NCI-H2107 (cell line): ENCODE measurements around the gene IL1RAP.
"Not testable (repeated sequence)": the region's sequence is repeated elsewhere in the genome, so short reads cannot be mapped to it uniquely, and the experiment has no call there.

Experiments
- DNase-seq: peaks from one replicate; lab custom pipeline; 2025; lab: John Stamatoyannopoulos, UW

IL1RAP gene, protein sequence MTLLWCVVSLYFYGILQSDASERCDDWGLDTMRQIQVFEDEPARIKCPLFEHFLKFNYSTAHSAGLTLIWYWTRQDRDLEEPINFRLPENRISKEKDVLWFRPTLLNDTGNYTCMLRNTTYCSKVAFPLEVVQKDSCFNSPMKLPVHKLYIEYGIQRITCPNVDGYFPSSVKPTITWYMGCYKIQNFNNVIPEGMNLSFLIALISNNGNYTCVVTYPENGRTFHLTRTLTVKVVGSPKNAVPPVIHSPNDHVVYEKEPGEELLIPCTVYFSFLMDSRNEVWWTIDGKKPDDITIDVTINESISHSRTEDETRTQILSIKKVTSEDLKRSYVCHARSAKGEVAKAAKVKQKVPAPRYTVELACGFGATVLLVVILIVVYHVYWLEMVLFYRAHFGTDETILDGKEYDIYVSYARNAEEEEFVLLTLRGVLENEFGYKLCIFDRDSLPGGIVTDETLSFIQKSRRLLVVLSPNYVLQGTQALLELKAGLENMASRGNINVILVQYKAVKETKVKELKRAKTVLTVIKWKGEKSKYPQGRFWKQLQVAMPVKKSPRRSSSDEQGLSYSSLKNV

DNA sequence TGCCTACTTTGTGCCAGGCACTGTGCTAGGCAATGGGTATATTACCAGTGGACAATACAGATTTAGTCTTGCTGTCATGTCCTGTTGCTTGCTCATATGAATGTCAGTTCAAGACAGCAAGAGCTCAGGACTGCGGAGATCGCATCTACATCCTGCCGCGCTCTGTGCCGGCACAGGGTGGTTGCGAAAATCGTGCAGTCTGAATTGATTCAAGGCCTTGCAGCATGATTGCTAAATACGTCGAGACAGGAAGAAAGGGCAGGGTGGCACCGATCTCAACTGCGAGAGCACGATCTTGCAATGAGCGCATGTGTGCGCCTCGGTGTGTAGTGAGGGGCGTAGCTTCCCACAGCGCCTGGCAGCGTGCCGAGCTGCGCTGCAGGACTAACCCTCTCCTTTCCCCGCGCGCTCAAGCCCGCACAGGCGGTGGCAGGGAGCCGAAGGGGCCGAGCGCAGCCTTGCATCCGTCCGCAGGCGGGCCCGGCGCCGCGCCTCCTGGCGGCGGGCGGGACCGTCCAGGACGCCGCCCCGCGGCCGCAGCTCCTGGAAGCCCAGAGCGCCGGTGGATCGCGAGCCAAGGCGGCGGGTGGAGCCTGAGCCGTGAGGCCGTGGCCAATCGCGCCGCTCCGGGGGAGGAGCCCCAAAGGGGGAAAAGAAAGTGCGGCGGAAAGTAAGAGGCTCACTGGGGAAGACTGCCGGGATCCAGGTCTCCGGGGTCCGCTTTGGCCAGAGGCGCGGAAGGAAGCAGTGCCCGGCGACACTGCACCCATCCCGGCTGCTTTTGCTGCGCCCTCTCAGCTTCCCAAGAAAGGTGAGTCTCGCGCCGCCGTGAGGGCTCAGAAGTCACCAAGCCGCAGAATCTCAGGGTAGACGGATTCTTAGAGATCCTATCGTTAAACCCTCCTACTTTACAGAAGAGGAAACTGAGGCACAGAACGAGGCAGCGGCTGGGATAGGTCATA, at the start of gene IL1RAP:
TSS of gene IL1RAP (plus strand) at position 677 of the 962 bp plus-strand sequence. CDS start 50,205 bp downstream, outside the sequence.
- DNase-seq, result peak; percentile 53

DNA sequence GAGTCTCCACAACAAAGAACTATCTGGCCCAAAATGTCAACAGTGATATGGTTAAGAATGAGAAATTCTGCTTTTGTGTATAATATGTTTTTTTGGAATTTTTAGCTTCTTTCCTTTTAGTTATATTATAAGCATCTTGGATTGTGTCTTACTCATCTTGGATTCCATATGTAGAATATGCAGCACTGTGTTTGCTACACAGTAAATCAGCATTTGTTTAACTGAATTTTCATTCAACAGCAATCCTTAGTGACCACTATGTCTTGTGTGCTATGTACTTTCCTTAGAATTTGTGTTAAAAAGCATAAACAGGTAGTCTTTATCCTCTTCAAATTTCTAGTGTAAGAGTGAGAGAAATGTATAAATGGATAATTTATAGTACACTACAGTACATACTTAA, 46.0 kb upstream of the IL1RAP start:
- DNase-seq, result no peak

DNA sequence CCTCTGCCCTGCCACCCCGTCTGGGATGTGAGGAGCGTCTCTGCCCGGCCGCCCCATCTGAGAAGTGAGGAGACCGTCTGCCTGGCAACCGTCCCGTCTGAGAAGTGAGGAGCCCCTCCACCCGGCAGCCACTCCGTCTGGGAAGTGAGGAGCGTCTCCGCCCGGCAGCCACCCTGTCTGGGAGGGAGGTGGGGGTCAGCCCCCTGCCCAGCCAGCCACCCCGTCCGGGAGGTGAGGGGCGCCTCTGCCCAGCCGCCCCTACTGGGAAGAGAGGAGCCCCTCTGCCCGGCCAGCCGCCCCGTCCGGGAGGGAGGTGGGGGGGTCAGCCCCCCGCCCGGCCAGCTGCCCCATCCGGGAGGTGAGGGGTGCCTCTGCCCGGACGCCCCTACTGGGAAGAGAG, 40.6 kb upstream of the IL1RAP start:
- not testable (repeated sequence) for DNase-seq

DNA sequence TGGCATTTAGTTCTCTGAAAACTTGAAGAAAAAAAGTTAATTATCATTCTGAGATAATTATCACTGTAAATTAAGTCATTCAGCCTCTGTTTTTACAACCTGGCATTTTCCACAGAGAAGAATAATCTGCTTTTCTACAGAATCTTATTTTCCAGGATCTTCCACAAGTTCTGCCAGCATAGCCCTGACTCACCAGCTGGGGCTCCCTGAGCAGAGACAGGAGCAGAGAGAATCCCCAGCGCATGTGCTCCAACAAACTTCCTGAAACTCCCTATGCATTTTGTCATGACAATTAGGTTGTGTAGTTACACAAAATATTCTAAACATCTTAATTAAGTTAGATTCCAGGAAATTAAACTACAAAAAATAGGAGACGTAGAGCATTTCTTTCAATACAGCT, 32.1 kb upstream of the IL1RAP start:
- no peak for DNase-seq

DNA sequence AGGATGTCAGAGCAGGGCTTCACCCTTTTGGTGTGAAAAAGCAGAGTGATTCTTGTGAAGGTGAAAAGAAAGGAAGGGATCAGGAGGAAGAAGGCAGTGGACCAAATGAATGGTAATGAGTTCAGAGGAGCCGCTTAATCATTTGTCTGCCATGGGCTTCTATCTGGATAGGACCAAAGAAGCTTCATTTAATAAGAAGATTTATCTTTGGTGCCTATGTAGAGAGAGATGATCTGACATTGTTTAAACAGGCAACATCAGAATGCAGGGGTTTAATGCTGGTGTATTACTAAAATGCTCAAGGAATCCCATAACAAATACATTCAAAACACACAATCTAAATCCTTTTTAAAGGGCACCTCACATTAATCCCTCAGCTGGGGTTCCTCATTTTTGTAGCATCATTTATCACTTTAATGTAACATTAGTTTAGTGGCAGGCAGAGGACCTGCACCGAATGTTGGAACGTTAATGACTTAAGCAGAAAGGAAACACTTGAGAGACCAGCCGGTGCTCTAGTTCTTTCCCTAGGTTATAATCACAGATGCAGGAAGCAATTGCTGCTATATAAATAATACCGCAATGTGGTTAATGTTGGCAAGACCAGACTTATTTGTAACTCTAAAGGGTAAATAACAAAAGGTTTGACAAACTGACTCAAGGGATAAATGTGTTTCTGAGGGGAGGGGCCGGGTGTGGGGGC, 27.9 kb upstream of the IL1RAP start:
- no peak for DNase-seq

DNA sequence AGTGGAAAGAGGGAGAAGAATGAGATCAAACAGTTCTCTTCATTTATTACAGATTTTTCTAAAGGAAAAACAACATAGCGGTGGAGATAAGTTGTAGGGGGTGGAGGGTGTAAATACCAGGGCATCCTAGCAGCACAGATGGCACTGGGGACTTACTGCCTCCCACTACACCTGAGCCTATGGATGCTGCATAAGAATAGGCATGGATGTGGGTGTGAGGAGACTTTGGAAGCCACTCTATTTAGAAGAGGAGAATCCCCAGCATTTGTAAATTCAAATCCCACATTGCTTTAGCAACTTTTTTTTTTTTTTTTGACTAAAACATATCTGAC, 27.4 kb upstream of the IL1RAP start:
- no peak for DNase-seq

DNA sequence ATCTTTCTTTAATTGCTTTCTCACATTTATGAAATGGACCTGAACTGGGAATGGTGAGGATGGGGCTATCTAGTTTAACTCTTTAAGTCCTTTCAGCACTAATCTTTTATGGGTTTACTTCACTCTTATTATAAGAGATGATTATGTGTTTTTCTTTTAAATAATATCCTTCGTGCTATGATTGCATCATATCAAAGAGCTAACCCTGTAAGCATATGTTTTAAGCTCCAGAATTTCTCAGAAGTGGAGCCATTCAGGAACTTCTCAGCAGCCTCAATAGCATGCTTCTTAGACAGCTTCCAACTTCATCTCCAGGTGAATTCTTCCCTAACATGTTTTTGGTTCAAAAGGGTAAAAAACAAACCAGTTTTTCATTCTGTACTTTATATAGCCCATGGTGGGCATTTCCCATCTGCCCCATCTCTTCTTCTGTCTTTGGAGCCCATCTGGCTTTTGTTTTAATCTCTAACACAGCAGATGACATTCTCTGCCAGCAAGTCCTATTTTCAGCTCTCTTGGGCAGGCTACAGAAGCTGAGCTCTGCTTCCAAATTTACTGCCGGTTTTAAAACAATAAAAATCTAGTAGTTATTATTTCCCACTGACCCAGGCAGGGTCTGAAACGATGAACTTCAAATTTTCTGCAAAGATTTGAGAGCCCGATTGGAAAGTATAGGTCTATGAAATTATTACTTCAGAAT, 26.8 kb upstream of the IL1RAP start:
- no peak for DNase-seq

DNA sequence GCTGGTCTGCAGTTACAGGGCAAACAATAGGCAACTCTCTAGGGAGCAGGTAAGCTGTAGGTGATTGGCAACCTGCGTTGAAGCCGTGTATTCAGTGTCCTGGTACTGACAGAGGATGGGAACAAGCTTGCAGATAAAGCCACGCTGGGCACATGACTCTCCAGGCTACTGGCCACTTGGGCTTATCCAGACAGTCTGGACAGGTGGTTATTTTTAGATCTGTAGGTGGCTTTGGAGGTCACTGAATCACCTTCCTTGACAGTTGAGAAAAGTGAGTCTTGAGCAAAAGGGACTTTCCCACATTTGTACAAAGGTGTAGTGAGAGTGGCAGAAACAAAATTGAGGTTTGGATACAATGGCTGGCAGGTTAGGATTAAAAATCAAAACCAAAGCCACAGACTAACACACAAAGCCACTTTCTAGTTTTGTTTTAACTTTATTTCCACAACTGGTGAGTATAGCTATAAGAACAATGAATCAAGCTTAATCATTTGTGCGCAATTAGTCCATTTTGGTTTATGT, 22.3 kb upstream of the IL1RAP start:
- no peak for DNase-seq

DNA sequence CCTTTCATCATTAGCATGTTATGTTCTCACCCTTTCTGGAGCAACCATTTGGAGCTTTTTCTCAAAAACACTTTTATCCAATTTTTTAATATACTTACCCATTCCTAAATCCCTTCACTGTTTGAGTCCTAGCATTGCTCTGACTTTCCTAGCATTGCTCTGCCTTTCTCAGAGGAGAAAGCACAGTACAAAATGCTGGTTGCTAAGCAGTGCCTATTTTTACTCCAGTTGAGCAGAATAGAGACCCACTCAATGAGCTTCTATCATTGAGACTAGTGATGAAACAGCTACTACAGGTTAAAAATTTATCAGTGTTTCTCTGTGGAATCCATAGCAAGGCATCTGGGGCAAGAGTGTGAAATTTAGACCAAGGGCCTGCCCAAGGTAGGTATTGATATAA, 21.8 kb upstream of the IL1RAP start:
- DNase-seq, result no peak

DNA sequence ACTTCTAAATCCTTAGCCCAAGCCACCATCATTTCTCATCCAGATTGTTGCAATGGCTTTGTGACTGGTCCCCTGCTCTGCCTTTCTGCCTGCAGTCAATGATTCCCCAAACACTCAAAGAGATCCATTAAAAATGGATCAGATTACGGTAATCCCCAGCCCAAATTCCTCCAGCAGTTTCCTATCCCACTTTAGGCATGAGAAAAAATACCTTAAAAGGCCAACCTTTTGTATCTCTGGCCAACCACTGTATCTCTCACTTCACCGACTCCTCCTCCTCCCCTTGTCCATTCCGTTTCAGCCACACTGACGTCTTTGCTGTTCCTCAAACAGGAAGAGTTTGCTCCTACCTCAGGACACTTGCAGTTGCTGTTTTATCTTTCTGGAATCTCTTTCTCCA, 20.9 kb upstream of the IL1RAP start:
- DNase-seq, result no peak

DNA sequence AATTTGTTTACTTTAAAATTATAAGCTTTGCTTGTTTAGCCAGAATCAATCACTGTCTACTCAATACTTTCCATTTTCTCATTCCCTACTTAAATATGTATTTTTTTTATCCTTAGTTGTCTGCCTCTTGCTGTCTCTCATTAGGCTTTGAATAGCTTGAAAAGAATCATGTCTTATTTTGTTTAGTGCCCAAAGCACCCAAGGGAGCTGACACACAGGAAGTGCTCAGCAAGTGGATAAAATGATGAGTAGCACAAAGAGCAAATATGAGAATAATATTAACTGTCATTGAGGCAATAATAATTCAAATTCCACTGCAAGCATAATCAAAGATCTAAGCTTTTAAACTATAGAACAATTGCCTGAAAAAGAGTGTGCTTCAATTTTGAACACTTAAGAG, 19.0 kb upstream of the IL1RAP start:
- no peak for DNase-seq

DNA sequence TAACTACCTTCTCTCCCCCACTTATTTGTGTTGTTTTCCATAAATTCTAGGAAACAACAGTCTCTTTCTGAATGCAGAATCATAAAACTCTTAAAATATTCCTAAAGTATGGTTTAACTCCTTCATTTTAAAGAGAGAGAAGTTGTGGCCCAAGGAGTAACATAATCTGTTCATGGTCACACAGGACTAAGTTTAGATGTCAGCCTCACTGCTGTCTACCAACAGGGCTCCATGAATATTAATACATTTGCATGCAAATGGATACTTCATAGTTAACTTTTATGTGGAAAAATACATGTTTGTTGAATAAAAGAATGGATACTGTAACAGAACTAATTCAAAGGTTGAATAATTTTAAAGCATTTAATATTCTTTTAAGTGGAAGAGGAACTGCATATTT, 18.5 kb upstream of the IL1RAP start:
- no peak for DNase-seq

DNA sequence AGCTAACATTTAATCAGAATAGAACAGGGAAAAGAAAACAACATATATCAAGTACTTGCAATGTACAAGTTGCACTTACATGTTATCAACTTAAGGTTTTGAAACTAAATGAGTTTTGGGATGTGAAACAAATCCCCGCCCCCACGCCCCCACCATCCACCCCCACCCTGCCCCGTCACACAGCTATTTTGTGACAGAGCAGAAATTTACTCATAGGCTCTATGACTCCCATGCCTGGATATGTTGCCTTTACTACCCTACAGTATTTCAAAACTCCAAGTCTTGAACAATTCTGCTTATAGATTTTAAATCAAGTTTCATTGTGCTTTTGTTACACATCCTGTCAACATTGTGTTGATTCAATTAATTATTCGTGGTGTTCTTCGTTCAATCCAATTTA, 18.1 kb upstream of the IL1RAP start:
- no peak for DNase-seq

DNA sequence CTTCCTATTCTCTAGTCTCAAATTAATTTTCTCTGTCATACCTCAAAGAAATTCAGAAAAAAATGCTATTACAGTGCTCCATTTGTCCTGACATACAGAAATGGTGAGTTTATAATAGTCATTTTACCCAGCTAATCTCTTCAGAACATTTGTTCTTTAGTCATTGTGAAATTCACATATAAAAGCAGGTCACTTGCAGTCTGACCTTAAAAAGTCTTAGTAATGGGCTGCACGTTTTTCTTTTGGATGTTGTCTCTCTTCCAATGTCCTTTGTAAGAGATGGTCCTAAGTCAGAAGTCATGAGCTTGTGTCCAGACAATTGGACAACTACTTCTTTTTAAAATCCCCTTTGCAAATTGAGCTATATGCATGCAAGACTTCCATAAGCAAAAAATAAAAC, 17.0 kb upstream of the IL1RAP start:
- DNase-seq, result no peak

DNA sequence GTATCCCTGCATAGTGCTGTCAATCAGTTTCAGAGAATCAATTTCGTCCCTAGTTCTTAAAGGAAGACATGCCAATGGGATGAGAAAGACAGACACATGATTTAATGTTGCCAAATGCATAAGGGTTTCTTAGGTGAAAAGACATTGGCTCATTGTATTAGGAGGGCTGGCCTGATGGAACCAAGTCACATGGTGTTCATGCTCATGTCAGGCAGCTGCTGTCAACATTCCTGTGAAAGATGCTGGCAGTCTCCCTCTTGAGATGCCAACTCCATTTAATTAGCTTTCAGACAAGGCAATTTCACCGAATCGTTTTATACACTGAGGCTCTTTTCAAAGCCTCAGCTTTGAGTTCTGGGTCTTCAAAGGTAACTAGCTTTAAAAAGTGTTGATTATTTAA, 16.1 kb upstream of the IL1RAP start:
- DNase-seq, result no peak

DNA sequence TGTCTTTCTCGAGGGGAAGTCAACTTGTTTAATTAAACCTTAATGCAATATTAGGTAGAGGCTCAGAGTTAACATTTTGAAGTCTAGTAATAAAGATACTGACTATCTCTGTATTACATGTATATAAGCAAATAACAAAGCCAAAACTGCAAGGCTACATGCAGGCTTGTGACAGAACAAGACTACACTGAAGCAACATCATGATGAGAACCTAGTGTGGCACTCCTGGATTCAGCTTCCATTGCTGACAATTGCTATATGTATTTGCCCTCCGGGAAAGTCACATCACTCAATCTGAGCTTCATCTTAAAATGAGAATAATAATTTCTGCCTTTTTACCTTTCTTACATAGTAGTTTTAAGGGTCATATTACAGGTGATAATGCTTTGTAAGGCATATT, 15.6 kb upstream of the IL1RAP start:
- DNase-seq, result no peak

DNA sequence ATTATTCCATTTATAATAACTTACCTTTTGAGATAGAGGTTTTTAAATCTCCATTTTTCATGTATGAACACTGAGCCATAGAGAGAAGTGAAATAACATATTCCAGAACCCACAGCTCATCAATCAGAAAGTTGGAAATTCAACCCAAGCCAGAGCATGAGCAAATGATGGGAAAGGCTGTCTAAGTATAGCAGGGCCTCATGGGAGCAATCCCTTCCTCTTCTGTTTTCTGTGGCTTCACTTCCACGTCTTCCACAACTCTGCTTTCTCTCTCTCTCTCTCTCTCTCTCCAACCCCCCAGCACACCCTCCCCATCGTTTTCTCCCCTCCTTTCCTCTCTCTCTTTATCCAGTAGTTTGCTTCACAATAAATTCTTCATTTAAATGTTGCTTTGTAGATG, 14.8 kb upstream of the IL1RAP start:
- no peak for DNase-seq

DNA sequence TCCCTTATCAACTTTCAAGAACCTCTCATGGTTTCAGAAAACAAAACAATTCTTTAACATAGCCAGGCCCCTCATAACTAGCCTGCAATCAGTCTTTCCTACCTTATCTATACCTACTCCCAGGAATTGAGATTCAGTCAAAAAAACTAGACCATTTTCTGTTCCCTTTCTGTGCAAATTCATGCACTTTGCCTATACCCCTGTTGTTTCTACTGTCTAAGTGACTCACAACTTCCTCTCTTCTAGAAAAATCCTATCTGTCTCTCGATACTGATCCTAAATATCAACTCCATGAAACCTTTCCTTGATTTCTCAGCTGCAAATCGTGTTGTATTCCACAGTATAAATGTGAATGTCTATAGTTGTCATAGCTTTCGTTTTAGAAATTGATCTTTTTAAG, 10.9 kb upstream of the IL1RAP start:
- DNase-seq, result no peak

DNA sequence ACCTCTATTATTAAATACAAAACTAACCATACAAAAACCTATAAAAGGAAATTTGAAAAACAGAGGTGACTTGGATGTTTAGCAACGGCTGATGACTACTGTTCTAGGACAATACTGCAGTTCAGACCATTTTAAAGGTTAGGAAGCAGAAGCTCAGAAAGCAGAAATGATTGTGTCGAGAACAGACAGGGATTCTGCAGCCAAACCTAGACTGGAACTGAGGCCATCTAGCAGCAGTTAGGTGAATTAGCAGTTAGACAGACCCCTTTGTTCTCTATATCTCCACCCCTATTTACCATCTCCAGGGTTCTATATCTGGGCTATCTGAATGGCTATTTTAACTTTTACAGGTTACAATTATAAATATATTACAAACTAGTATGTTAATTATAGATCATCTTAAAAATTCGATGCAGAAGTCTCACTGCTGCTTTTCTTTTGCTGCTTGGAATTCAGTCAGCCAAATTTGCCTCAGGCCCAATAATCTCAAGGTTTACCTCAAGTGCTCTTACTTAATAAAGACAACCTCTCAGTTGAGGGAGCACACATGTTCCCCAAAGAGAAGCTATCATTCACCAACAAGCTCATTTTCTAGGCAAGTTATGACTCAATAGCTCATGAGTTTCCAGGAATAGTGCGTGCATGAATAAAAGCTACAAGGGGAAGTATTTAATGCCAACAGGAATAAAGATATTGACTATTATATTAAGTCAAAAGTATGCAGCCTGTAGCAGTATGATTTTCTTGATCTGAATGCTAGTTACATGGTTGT, 9.3 kb upstream of the IL1RAP start:
- DNase-seq, result no peak

DNA sequence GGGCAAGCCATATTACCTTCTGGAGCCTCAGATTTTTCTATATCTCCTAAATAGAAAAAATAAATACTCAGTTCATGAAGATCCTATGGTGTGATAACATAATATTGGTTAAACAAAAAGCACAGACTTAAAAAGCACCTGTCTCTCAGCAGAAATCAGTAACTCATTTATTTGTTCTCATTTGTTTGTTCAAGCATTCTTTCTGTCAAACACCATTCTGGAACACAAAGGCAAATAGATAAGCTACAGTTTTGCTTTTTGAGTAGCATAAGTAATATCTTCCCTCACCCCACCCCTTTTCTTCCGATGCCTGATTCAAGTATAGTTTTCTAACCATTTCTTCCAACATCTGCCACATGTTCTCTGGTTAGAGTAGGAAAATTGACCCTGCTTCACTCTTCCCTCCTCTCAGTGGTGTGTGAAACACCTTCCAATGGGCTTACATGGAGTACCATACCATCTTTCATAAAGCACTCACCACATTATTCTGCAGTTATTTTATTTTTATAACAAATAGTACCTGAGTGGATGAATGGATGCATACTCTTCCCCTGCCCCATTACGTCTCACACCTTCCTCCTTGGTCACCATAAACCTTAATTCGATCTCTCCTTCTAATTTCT, 8.4 kb upstream of the IL1RAP start:
- no peak for DNase-seq
